Neuron (in vitro differentiated cells): ENCODE results near the gene CHKA.

Experiments
- H2AFZ ChIP-seq: one replicate; pipeline ENCODE4 v1.6.1; 2013; ENCODE audit warnings: low read depth, mild to moderate bottlenecking, inconsistent platforms, low read length, moderate library complexity
- H3K27me3 ChIP-seq: one replicate; pipeline ENCODE4 v1.6.1; 2013; ENCODE audit warnings: low read length; ENCODE audit not compliant: insufficient read depth
- H3K36me3 ChIP-seq: one replicate; pipeline ENCODE4 v1.6.1; 2013; ENCODE audit warnings: low read length; ENCODE audit not compliant: insufficient read depth
- H3K4me1 ChIP-seq: one replicate; pipeline ENCODE4 v1.6.1; 2013; ENCODE audit warnings: low read length; ENCODE audit not compliant: insufficient read depth
- H3K4me3 ChIP-seq: 2 replicates; pipeline ENCODE4 v1.5.1; 2013; ENCODE audit warnings: mild to moderate bottlenecking, low read length, moderate library complexity
- H3K9me3 ChIP-seq: one replicate; pipeline ENCODE4 v1.6.1; 2013; ENCODE audit warnings: low read length

Gene CHKA

DNA sequence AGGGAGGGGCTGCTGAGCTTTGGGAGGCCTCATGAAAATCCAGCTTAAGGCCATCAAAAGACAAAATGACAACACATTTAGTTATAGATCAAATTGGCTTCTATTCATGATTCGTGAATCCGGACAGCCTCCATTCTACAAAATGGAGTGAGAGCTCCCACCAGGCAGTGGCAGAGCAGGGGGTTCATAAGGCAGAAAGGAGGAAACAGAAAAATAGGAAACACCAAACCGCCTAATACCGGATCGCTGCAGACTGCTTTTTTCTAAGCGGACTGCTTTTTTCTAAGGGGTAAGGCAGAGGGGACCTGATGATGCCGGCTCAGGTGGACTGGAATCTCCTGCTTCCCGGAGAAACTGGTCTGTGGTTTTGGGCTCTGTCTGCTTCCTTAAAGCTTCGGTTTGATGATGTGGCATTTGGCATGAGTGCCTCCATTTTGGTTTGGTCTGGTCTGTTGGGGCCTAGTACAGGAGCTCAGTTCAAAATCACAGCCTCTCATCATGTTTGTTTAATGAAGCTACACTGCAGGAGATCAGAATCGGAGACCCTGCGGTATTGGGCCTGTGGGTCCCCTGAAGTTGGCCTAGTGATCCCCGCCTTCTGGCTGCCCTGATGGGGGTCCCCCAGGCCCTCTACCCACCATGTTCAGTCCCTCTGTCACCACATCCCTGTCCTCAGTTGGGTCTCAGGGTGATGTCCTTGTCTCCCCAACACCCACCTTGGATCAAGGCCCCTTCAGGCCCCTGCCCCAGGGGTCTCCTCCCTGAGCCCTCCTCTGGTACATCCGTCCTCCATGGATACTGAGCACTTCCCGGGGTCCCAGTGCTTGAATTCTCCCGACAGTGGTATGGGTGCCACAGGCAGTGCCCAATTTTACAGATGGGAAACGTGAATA, 109.9 kb downstream of the CHKA start:
- H3K36me3 ChIP-seq = no peaks in the 10 kb centered on the region
- no peaks in the 10 kb centered on the region for H3K27me3 ChIP-seq
- peaks cover 58% of the 10 kb centered on the region for H3K4me1 ChIP-seq
- H3K4me3 ChIP-seq = no peak overlapping the region
- peak overlapping the region; percentile 59 for H2AFZ ChIP-seq
- no peaks in the 10 kb centered on the region for H3K9me3 ChIP-seq

DNA sequence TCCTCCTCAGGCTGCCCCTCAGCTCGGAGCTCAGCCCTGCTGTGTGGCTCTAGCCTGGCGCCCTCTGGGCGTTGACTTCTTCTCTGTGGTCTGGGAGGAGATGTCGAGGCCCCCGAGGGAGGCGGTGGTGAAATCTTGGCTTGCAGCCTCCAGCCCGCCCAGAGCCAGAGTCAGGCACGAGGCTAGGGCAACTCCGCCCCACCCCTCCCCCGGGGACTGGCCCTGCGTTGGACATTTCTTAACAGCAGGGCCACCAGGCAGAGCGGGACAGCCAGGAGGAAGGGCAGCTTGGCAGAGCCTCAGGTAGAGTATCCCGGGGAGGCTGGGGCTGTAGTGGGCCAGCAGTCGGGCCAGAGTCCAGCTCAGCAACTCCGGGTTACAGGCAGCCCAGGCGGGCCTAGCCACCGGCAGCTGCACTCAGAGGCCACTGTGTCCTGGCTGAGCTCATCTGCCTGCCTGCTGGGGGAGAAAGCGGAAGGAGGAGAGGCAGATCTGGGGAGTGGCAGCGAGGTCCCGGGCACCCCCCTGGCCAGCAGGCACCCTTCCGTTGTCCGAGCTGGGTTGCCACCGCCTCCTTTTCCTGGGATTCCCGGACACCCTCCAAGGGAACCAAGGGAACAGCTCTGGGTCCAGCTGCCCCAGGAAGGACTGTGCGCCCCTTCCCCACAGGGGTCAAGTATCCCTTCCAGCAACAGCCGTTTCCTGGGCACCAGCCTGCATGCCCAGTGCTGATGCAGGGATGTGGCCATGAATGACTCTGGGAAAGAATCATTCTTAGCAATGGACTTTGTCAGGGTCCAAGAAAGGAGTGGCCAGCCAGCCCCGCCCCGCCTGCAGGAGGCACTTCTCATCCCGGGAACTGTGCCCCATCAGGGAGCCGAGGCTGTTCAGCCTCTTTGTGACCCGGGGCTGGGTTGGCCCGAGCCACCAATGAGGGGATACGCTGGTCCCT, 110.8 kb downstream of the CHKA start, which contains the start of gene ALDH3B1:
Gene ALDH3B1 (plus strand): TSS at position 238 of the 952 bp plus-strand sequence. CDS start 4,971 bp downstream, outside the sequence.
- Histone ChIP-seq H3K27me3 (no peaks in the 10 kb centered on the region), H3K9me3 (no peaks in the 10 kb centered on the region), H3K4me1 (peaks cover 58% of the 10 kb centered on the region), H3K36me3 (no peaks in the 10 kb centered on the region), H3K4me3 (peak within 1 kb of the TSS; percentile 20), H2AFZ (peak within 1 kb of the TSS; percentile 59)

DNA sequence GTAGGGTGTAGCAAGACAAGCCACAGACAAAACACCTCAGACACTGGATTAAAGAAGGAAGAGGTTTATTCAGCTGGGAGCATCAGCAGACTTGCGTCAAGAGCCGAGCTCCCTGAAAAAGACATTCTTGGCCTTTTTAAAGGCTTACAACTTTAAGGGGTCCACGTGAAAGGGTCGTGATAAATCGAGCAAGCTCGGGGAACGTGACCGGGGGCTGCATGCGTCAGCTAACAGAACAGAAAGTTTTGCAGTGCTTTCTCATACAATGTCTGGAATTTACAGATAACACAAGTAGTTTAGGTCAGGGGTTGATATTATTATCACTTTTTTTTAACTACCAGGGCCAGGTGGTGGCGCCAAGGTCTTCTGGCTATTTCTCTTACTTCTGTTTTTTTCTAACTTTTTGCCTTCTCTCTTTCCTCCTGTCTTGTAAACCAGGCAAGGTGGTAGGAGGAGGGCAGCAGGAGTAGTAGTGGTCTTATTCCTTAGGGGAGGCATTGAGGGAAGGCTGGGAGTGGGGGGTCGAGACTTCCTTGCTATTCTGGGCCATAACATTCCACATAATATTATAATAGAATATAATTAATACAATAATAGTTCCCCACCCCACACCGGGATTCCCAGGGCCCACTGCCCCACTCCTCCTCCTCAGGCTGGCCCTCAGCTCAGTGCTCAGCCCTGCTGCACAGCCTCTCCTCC, 111.6 kb downstream of the CHKA start:
- peaks cover 52% of the 10 kb centered on the region for H3K4me1 ChIP-seq

DNA sequence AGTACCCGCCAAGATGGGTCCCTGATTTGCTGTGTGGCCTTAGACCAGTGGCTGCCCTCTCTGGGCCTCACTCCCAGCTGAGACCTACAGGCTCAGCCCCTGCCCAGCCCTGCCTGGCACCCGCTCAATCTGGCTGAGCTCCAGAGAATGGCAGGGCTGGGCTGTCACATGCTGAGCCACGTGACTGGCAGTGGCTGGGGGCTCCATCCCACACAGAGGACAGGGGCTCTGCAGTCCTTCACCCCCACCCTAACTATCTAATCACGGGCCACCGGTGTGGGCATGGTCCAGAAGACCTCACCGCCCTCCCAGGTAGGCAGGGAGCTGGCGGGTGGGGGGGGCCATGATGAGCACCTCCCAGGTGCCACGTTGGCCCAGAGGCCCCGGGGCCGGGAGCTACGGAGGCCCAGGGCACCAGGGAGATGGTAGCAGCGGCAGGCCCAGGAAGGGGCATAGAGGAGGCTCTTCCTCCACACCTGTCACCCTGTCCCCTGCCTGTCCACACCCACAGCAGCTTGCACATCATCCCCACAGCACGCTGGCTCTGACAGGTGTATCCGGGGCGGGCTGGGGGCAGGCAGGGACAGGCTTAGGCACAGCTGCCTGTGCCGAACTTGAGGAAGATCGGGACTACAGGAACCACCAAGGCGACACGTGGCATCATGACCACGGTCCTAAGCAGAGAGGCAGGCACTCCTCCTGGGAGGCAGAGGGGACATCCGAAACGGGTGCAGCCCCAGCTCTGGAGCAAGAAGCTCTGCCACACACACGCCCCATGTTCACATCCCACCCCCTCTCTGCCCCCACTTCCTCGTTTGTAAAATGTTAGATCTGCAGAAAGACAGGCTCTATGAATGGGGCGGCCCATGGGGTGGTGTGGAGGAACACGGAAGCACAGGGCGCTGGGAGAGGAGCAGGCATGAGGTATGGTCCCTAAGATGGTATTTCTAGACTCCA, 112.5 kb downstream of the CHKA start:
- no peaks in the 10 kb centered on the region for H3K36me3 ChIP-seq
- no peak overlapping the region for H2AFZ ChIP-seq
- H3K27me3 ChIP-seq = no peaks in the 10 kb centered on the region
- H3K4me1 ChIP-seq = peaks cover 43% of the 10 kb centered on the region
- no peaks in the 10 kb centered on the region for H3K9me3 ChIP-seq
- no peak overlapping the region for H3K4me3 ChIP-seq

More for the DNA sequence above, 111.6 kb downstream of the CHKA start:
- H3K27me3 ChIP-seq = no peaks in the 10 kb centered on the region
- no peaks in the 10 kb centered on the region for H3K36me3 ChIP-seq
- no peaks in the 10 kb centered on the region for H3K9me3 ChIP-seq
- H2AFZ ChIP-seq = no peak overlapping the region
- no peak overlapping the region for H3K4me3 ChIP-seq

DNA sequence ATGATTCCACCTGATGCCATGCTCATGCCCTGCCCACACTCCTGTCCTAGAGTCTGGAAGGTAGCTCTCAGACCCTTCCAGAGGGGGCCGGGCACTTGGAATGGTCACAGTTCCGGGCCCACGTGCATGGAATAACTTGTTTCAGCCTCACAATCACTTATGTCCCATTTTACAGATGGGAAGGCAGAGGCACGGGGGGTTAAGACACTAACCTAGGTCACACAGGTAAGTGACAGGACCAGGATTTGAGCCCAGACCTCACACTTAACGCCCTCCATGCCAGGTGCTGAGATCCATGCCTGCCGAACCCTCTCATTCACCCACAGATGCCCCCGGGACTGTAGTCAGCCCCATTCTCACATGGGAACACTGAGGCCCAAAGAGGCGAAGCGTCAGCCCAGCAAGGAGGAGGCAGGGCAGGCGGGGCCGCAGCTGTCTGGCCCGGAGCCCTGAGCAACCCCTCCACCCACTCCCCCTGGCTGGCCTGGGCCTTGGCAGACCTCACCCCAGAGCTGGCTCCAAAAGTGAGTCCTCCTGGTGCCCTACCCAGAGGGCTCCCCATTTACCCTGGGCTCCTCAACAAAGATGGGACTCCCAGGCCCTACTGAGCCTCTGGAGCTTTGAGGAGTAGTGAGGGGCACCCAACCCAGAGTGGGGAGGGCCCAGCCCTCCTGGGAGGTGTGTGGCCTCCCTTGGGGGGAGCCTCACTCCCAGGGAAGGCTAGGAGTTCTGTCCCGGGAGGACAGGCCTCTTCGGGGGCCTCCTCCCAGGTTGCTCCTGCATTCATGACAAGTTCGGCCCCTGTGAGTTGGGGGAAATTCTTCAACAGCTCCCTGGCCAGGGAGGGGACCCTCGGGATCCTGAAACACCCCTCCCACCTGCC, 113.4 kb downstream of the CHKA start:
- H3K27me3 ChIP-seq = no peaks in the 10 kb centered on the region
- H3K4me1 ChIP-seq = peaks cover 35% of the 10 kb centered on the region
- no peak overlapping the region for H3K4me3 ChIP-seq

DNA sequence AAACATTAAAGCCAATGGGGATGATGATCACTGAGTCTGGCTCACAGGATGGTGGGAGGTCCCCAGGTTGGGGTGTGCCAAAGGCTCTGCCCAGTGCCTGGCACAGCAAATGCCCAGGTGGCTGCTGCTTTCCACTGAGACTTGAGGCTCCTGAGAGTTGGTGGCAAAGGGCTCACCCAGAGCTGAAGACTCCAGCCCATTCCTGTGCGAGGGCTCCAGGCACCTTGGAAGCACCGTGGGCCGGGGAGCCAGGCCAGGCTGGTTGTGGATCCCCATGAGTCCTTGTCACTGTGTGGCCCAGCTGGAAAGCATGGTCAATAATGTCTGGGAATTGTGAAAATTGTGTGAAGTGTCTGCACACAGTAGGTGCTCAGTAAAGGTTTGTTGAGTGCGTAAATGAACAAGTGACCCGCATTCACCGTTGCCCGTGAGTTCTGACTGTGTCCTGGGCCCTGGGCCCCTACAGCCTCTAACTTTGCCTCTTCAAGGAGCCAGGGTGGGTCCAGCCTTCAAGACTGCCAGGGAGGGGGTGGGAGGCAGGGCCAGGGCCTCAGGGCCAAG, 114.5 kb downstream of the CHKA start:
- H3K36me3 ChIP-seq = no peaks in the 10 kb centered on the region
- H3K4me3 ChIP-seq = no peak overlapping the region
- peaks cover 25% of the 10 kb centered on the region for H3K4me1 ChIP-seq
- H3K27me3 ChIP-seq = no peaks in the 10 kb centered on the region
- no peaks in the 10 kb centered on the region for H3K9me3 ChIP-seq
- no peak overlapping the region for H2AFZ ChIP-seq

More for the DNA sequence above, 113.4 kb downstream of the CHKA start:
- H2AFZ ChIP-seq = no peak overlapping the region
- H3K36me3 ChIP-seq = no peaks in the 10 kb centered on the region
- no peaks in the 10 kb centered on the region for H3K9me3 ChIP-seq

DNA sequence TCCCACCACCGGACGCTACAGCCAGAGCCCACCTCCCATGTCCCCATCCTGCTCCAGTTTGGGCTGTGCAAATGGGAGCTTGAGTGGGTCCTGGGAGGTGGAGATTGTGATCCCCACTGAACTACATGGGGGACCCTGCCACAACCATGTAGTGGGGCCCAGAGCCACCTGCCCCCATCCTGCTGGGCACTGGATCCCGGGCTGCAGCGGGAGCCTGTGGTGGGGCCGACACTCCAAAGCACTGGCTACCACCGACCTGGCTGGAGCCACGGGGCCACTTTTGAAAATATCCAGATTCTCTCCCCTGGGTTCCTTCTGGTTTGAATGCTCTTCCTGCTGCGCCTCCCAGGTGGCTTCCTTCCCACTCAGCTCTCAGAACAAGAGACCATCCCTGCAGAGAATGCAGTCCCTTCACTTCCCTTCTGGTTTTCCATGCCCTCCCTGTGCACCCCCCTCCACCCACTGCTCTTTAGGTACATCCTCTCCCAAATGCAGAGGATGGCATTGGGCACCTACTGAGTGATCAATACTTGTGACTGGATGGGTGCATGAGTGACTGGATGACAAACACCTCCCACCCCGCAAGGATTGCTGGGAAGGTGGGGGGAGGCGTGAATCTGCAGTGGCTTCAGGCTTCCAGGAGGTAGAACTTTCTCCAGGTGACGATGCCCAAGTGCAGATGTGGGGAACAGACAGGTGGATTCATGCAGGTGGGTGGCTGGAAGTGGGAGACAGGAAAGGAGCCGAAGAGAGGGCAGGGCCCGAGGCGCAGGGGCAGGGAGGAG, 116.4 kb downstream of the CHKA start:
- peak overlapping the region; percentile 21 for H3K4me3 ChIP-seq
- H3K9me3 ChIP-seq = no peaks in the 10 kb centered on the region
- peaks cover 8% of the 10 kb centered on the region for H3K4me1 ChIP-seq
- no peak overlapping the region for H2AFZ ChIP-seq
- no peaks in the 10 kb centered on the region for H3K27me3 ChIP-seq
- no peaks in the 10 kb centered on the region for H3K36me3 ChIP-seq

DNA sequence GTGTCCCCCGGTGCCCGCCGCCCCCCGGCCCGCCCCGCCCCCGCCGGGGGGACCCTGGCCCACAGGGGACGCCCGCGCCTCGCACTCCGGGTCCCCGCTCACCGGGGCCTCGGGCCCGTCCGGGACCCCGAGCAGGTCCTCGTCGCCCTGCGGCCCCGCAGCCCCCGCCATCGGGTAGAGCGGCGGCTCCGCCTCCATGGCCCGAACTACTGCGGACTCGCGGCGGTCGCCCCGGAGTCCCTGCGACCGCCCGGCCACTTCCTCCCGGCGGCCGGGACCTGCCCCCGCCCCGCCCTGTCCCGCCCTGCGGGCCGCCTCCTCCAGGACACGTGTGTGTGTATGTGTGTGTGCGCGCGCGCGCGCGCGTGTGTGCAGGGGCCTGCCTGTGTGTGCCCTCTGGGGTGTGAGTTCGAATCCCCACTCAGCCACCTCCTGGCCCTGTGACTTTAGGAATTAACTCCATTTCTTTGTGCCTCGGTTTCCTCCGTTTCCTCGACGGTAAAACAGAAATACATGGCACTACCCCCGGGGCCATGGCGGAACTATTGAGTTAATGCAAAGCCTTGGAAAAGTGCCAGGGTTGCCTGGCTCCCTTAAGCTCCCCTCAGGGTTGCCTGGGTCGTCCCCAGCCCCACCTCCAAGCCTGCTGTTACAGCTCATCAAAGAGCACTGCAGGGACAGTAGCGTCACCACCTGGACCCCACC, 117.2 kb downstream of the CHKA start, which contains the start of gene UNC93B1:
Gene UNC93B1 (minus strand): TSS at position 252 of the 705 bp plus-strand sequence. CDS start 54 bp downstream, at position 198.
- Histone ChIP-seq H3K27me3 (no peaks in the 10 kb centered on the region), H3K9me3 (no peaks in the 10 kb centered on the region), H3K36me3 (no peaks in the 10 kb centered on the region), H3K4me3 (peak within 1 kb of the TSS; percentile 21), H2AFZ (no peak within 1 kb of the TSS), H3K4me1 (peaks cover 4% of the 10 kb centered on the region)

DNA sequence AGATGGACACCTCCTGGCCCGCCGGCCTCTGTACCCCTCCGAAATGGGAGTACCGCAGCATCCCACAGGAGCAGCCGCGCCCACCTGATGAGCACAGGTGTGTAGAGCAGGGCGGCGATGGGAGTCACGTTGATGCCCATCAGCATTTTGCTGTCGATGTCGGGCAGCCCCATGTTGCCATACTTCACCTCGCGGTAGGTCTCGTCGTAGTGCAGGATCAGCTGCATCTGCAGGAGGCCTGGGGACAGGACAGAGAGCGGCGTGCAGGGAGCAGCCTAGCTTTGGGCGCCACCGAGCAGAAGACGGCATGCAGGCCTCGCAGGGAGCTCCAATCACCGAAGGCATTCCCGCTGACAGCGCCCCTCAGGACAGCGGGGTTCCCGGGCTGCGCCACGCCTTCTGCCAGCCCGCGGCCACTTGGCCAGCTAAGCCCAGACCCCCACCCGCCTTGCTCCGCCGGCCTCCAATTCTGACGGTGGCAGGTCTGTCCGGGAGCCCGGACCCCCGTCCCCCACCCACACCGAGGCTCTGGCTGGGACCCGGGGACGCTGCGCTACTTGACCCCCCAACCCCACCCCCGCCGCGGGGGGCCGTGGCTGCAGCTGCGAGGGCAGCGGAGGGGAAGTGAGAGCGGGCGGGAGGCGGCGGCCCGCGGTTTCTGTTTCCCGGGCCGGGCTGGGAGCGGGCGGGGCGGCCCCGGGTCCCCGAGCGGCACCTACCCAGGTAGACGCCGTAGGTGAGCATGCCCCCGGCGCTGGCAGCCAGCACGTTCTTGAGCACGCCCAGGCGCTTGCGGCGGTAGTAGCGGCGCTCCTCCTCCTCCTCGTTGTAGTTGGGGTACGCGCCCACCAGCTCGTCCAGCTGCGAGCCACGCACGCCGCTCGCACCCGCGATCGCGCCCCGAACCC, 118.0 kb downstream of the CHKA start:
- peaks cover 4% of the 10 kb centered on the region for H3K4me1 ChIP-seq
- no peaks in the 10 kb centered on the region for H3K36me3 ChIP-seq
- no peaks in the 10 kb centered on the region for H3K9me3 ChIP-seq
- no peaks in the 10 kb centered on the region for H3K27me3 ChIP-seq
- H3K4me3 ChIP-seq = peak overlapping the region; percentile 18
- H2AFZ ChIP-seq = no peak overlapping the region
